Motor neuron (in vitro differentiated cells): ENCODE data around the gene B3GALT6. TPM values are rescaled to one million over a fixed set of nuclear protein-coding genes. Genes with fewer than 3 reads are reported as not detected.

Source experiments
- ATAC-seq, 8 experiments: fragments of 200-7000 bp; cut with Tn5 transposase; replicated peaks in 6 of 8; 2 replicates each; pipeline ENCODE4 v1.8.0; 2021; ENCODE audit warnings: mild to moderate bottlenecking in 8 of 8, moderate library complexity in 8 of 8
- H3K27ac ChIP-seq, 2 donors: fragments of 250-450 bp; sonication (Bioruptor Pico); 2 replicates each; pipeline ENCODE4 v1.9.0; 2021; ENCODE audit warnings: antibody characterized with exemption in 2 of 2, mild to moderate bottlenecking in 2 of 2, moderate library complexity in 1 of 2
- H3K4me1 ChIP-seq, 2 donors: fragments of 250-450 bp; sonication (Bioruptor Pico); replicated peaks in 1 of 2; 2 replicates each; pipeline ENCODE4 v1.6.1; 2021; ENCODE audit warnings: antibody characterized with exemption in 2 of 2, mild to moderate bottlenecking in 2 of 2, moderate library complexity in 1 of 2
- H3K4me3 ChIP-seq, 5 donors: fragments of 250-450 bp; sonication (Bioruptor Pico); 2 replicates each; pipeline ENCODE4 v1.9.0; 2021; ENCODE audit warnings: antibody characterized with exemption in 5 of 5, mild to moderate bottlenecking in 5 of 5, moderate library complexity in 4 of 5
- WGBS, 10 experiments: fragments of 450-650 bp; shearing (Covaris generic); methylation state at CpG; one replicate each; pipeline ENCODE4 v1.0.0; 2022; 5-methylcytosine and 5-hydroxymethylcytosine counted together
- in situ Hi-C, 9 experiments: fragments of 400-800 bp; cut with MboI; loops; one replicate each; pipeline ENCODE4 v1.15.0; 2021; ENCODE audit warnings: low sequenced_read_pairs in 9 of 9, low pct_unique_long_range_greater_than_20kb in 2 of 9; ENCODE audit not compliant: unreplicated experiment in 9 of 9
- total RNA-seq, 8 experiments: library from RNA; unstranded; fragments of 300-600 nt; gene quantifications; 2 replicates each; pipeline versions ENCODE4 v1.2.3 to v1.2.4, GENCODE V29; 2022

The B3GALT6 gene
- total RNA-seq, 8 experiments from 2014 or later, result 9.7 to 36.9 (median 19.7) TPM

DNA sequence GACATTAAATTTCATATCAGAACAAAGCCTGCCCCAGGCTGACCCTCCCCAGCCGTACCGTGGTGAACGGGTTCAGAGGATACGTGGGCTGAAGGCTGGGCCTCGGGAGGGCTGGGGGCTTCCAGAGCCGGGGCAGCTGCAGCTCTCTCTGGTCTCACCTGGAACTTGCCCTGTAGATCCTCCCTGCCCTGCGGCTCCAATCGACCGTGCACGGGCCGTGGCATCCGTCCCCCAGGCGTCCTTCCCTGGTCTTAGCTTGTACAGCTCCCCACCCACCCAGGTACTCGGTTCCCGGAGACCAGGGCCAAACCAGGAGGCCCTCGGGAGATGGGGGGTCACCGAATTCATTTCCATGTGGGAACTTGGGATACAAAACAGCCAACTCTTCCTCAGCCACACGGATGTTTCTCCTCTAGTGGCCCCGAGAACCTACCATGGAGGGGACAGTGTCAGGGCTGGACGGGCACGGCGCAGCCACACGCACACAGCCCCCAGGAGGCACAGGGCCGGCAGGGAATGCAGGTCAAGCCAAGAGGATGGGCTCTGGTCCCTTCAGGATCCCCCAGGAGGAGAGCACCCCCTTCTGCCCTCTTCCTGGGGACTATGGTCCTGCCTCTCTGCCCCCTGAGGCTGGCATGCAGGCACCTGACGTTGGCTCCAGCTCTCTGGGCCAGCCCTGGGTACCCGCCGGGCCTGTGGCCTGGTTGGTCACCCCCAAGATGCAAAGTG, 3.1 kb downstream of the B3GALT6 start:
- 60 to 100% (median 91%) methylated on average over 2 to 14 of the region's 27 CpGs; no CpG with 5 or more reads in 4 of the 10 experiments for WGBS, 10 experiments
- ATAC-seq, result no peak
- Histone ChIP-seq H3K4me1 (peaks cover 57 to 58% of the 10 kb centered on the region in 2 donors), H3K4me3 (no peak overlapping the region), H3K27ac (no peak overlapping the region)
- in situ Hi-C loops, result no loop called here

DNA sequence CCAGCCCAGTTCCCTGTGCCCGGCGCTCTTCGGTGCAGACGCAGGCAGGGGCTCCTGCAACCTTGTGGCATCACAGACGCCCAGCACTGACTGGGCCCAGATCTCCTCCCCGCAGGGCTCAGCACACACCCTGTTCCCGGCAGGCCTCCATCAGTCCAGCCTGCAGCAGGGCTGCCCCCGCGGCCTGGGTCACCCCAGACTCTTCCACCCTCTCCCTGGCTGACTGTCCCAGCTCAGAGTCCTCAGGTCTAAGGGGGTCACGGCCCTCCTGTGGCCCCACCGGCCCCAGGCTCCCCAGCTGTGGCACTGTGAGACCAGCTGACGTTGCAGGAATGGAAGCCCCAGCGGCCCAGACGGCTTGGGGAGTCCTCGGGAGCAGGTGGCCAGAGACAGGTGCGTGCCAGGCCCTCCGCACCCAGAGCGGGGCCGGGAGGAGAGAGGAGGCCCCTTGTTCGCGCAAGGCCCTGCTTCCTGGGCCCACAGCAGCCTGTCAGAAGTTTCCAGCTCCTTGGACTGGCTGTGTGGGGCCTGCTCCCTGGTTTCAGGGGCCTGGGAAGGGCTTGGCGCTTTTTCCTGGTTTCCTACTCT, 4.2 kb downstream of the B3GALT6 start:
- Histone ChIP-seq H3K27ac (no peak overlapping the region), H3K4me1 (peaks cover 56 to 57% of the 10 kb centered on the region in 2 donors), H3K4me3 (no peak overlapping the region)
- in situ Hi-C loops, result no loop called here
- 84 to 100% methylated on average over 1 to 4 of the region's 22 CpGs; no CpG with 5 or more reads in 8 of the 10 experiments for WGBS, 10 experiments
- ATAC-seq, result no peak

DNA sequence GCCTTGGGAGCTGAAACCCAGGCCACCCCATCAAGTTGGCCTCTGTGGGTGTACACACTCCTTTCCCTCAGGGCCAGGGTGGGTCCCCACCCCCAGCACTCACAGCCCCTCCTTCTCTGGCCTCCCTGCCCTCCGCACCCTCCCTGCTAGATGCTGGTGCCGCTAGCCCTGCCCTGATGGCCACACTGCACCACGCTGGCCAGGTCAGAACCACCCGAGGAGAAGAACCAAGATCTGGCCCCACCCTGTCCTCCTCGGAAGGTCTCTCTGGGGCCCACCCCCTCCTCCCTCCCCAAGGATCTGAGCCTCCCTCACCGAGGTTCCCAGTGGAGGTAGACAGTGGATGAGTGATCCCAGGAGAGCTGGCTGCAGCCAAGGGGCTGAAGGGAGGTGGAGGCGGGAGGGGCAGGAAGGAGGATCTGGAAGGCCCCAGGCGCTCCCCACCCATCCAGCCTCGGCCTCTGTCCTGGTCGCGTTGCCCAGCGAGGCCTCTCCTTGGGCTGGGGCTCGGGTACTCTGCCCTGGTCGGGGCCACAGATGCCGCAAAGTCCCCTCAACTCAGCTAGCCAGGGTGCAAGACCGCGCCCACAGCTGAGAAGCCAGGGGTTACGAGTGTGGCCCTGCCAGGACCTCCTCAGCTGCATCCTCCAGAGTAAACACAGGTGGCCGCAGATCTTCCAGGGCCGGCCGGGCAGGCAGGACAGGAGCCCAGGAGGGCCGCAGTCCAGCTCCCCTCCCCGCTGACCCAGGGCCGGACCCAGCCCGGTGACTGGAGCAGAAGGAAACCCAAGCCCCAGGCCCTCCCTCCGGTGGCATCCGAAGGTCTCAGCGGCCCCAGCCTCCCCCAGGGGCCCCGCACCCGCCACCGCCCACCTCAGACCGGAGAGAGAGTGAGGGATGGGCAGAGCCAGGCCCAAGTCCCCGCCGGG, 5.2 kb downstream of the B3GALT6 start:
- ATAC-seq, result peak; percentile 1 to 32 (median 8)

DNA sequence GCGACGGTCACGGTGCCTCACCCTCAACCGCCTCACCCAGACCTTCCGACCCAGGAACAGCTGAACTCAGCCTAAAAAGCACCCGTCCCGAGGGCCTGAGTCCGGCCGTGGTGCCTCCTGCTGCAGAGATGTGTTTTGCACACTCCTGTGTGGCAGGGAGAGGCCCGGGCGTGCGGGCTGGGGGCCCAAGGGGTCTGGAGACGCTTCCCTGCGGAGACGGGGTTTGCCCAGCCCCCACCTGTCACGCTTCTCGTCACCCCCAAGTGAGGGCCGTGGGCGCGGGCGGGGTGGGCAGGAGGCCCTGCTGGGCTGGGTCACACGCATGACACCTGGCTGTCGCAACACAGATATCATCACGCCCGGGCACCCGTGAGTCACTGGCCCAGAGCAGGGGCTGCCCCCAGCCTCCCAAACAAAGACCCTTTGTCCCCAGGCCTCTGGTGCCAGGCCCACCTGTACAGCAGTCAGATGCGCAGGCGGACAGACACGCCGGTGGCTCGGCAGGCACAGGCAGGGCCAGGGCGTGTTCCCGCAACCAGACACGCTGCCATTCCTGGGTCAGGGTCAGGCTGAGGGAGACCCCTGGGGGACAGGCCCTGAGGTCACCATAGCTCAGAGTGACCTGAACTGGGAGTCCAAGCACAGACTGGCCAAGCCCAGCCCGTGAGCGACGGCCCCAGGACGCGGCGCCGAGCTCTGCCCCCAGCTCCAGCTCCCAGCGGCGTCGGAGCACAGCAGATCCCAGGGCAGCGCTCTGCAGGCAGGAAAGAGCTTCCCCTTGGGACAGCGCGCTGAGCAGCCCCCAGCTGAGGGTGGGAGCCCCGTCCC, 6.1 kb downstream of the B3GALT6 start:
- no peak overlapping the region for H3K4me3 ChIP-seq
- in situ Hi-C loops, result no loop called here
- H3K27ac ChIP-seq, result no peak overlapping the region
- 50 to 100% (median 91%) methylated on average over 1 to 12 of the region's 48 CpGs; no CpG with 5 or more reads in 5 of the 10 experiments for WGBS, 10 experiments
- ATAC-seq, result peak in 4 of 8 experiments; percentile 2 to 11 (median 2)
- peaks cover 49% of the 10 kb centered on the region in 2 donors for H3K4me1 ChIP-seq

More for the DNA sequence above, 5.2 kb downstream of the B3GALT6 start:
- in situ Hi-C loops, result no loop called here
- Histone ChIP-seq H3K4me1 (peaks cover 56 to 57% of the 10 kb centered on the region in 2 donors), H3K27ac (no peak overlapping the region), H3K4me3 (no peak overlapping the region)
- WGBS, 10 experiments, result 20 to 89% (median 33%) methylated on average over 1 to 8 of the region's 34 CpGs; no CpG with 5 or more reads in 7 of the 10 experiments

DNA sequence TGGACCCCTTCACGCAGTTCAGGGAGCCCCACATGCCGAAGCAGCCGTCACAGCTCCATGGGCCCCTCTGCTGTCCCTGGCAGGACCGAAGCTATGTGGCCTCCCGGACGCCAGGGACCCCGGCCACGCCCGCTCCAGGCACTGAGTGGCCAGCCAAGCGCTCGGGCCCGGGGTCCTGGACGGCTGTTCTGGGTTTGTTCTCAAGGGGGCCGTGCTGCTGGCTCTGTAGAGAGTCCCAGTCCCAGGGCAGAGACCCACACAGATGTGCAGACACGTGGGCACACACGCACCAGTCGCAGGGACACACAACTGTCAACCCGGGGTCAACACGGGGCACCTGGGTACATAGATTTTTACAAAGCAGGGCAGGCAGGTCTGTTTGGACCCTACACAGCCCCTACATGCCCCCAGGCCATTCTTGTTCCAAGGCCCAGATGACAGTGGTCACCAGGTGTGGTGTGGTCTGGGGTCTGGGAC, 6.7 kb downstream of the B3GALT6 start:
- in situ Hi-C loops, result no loop called here
- no peak overlapping the region for H3K4me3 ChIP-seq
- 87 to 93% methylated on average over 3 to 6 of the region's 19 CpGs; no CpG with 5 or more reads in 8 of the 10 experiments for whole genome bisulfite sequencing, 10 experiments
- peaks cover 47 to 49% of the 10 kb centered on the region in 2 donors for H3K4me1 ChIP-seq
- ATAC-seq, result no peak
- no peak overlapping the region for H3K27ac ChIP-seq

DNA sequence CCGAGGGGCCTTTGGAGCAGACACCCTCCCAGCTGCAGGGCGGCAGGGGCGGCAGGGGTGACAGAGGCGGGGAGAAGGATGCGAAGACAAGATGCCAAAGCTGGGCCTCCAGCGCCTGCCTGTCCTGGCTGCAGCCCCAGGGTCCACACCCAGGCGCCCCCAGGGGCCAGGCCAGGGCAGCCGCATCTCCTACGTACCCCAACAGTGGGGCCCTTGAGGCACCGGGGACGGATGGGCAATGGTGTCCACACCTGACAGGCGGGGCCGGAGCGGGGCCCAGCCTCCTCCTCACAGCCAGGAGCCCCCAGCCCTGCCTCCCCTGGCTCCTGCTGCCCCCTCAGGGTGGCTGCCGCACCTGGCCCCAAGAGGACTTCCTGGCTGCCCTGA, 7.2 kb downstream of the B3GALT6 start:
- WGBS, 10 experiments, result 100% methylated on average over 1 of the region's 15 CpGs; no CpG with 5 or more reads in 9 of the 10 experiments
- in situ Hi-C loops, result no loop called here
- Histone ChIP-seq H3K4me3 (no peak overlapping the region), H3K4me1 (peaks cover 46 to 49% of the 10 kb centered on the region in 2 donors), H3K27ac (no peak overlapping the region)
- ATAC-seq, result peak in 4 of 8 experiments; percentile 1 to 42 (median 8)

DNA sequence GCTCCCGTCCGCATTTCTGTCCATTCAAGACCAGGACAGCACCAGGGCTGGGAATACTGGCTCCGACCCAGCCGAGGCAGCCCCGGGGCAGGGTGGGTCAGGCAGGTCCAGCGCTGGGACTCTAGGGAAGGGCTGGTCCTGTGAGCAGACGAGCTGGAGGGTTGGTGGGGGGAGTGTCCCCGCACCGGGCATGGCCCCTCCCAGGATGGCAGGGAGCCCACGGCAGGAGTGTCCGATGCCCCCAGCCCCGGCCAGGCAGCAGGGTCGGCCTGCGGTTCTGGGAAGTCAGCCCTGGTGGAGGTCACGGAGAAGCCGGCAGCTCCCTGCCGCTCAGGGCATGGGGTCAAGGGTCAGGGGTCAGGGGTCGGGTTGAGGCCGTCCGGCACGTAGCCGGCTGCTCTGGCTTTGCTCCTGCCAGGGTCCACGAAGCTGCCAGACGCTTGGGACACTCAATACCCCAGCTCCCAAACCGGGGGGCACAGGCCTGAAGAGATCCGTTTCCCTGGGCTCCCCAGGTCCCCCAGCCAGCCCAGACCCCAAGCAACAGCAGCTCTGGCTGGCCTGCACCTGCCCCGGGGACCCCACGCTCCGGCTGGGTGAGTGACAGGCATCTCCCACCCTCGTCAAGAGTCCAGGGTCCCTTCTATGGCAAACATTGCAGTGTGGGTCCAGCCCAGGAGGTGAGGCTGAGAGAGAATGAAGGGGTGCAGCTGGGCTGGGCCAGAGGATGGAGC, 7.7 kb downstream of the B3GALT6 start:
- H3K27ac ChIP-seq, result no peak overlapping the region
- no peak overlapping the region for H3K4me3 ChIP-seq
- in situ Hi-C loops, result no loop called here
- WGBS, 10 experiments, result 0 to 67% (median 60%) methylated on average over 1 to 11 of the region's 30 CpGs; no CpG with 5 or more reads in 4 of the 10 experiments
- peak in 4 of 8 experiments; percentile 1 to 54 (median 32) for ATAC-seq
- H3K4me1 ChIP-seq, result peaks cover 46 to 49% of the 10 kb centered on the region in 2 donors

DNA sequence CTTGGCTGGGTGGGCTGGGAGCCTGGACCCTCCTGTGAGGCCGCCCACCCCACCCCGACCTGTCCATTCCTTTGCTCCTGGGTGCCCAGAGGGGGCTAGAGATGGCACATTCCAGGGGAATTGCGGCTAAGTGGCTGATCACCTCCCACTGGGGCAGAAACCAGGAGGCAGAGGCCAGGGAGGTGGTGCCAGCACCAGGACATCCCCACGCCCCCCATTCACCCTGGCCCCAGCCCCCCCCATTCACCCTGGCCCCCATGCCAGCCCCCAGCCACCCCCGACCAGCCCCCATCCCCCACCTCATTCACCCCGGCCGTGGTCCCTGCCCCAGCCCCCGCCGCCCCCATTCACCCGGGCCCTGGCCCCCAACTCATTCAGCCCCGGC, 8.3 kb downstream of the B3GALT6 start:
- WGBS, 10 experiments, result 100% methylated on average over 1 of the region's 11 CpGs; no CpG with 5 or more reads in 9 of the 10 experiments
- H3K4me3 ChIP-seq, result no peak overlapping the region
- no peak overlapping the region for H3K27ac ChIP-seq
- ATAC-seq, result no peak
- in situ Hi-C loops, result no loop called here
- peaks cover 46 to 49% of the 10 kb centered on the region in 2 donors for H3K4me1 ChIP-seq

DNA sequence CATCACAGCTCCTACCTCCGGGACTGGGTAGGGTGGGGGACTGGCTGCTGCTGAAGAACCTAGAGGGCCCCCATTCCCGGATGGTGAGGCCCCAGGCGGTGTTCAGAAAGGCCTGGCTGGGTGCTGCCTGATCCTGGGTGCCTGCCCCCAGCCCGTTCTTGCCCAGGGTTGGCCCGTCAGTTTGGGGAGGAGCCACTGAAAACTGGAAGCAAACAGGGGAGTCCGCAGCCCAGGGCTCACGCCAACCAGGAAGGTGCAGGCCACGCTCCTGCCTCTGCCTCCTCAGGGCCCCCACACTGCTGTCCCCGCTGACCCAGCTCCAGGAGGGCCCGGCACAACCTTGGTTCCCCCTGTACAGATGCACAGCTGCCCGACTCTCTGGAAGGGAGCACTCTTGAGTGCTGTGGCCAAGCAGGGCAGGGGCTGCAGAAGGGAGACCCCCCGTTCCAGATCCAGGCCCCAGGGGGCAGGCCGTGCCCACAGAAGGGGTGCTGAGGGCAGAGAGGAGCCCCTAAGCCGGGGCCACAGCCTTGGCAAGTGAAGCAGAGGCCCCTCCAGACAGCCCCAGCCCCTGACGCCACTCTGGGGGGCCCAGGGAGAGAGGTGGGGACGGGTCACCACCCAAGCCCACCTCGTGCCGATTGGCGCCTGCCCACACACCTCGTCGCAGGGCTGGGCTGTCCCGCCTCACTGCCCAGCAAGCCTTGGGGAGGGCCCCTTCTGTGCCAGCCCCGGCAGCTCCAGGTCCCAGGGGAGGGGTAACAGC, 9.0 kb downstream of the B3GALT6 start:
- H3K4me1 ChIP-seq, result peaks cover 48 to 49% of the 10 kb centered on the region in 2 donors
- in situ Hi-C loops, result no loop called here
- H3K27ac ChIP-seq, result no peak overlapping the region
- 73 to 92% (median 75%) methylated on average over 4 to 13 of the region's 23 CpGs; no CpG with 5 or more reads in 7 of the 10 experiments for WGBS, 10 experiments
- H3K4me3 ChIP-seq, result no peak overlapping the region
- peak in 2 of 8 experiments; percentile 1 to 17 for ATAC-seq

DNA sequence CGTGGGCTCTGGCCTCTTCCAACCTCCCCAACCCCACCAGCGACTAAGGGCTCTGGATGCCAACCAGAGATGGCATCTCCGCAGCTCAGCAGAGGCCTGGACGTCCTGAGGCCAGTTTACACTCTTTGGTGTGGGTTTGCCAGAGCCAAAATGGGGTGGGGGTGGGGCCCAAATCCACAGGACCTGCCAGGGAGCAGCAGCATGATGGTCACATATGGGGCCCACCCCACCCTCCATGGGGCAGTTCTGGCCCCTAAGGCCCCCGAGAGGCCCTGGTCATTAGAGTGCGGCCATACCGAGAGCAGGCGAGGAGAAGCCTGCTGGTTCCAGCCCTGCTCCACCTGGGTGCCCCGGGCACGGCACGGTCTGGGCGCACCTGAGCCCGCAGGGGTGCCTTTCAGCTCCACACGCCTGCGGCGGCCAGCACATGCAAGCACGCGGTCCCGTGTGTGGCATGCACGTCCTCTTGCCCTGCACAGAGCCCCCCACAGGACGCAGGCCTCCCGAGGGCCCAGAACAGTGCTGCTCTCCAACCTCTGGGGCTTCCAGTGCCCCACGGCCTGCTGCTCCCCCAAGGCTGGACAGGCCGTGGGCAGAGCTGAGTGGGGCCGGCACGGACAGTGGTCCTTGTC, 9.7 kb downstream of the B3GALT6 start:
- H3K27ac ChIP-seq, result no peak overlapping the region
- no peak overlapping the region for H3K4me3 ChIP-seq
- in situ Hi-C loops, result no loop called here
- ATAC-seq, result no peak
- WGBS, 10 experiments, result 84 to 100% methylated on average over 2 to 16 of the region's 26 CpGs; no CpG with 5 or more reads in 8 of the 10 experiments
- peaks cover 51 to 52% of the 10 kb centered on the region in 2 donors for H3K4me1 ChIP-seq
